GM12878 (cell line): ENCODE results near the gene LARGE1. TPM values are rescaled to one million over a fixed set of nuclear protein-coding genes. Genes with fewer than 3 reads are reported as not detected.

Experiments used
- BCLAF1 ChIP-seq: fragments of 450-650 bp; IDR thresholded peaks from 2 replicates; pipeline ENCODE4 v1.6.1; 2017; ENCODE audit warnings: antibody characterized with exemption, mild to moderate bottlenecking, moderate library complexity
- BMI1 ChIP-seq: fragments of 450-650 bp; IDR thresholded peaks from 2 replicates; pipeline ENCODE4 v1.6.1; 2016; ENCODE audit warnings: mild to moderate bottlenecking, moderate library complexity, borderline replicate concordance
- ELK1 ChIP-seq: IDR thresholded peaks from 2 replicates; pipeline ENCODE4 v1.6.1; 2012; ENCODE audit warnings: low read depth, low read length, improper control_type of control experiment
- EZH2 ChIP-seq: IDR thresholded peaks from 2 replicates; pipeline ENCODE4 v1.6.1; 2012; ENCODE audit warnings: low read depth, mild to moderate bottlenecking, control low read depth, inconsistent platforms, low read length, borderline replicate concordance; ENCODE audit not compliant: control insufficient read depth
- GABPA ChIP-seq: IDR thresholded peaks from 2 replicates; pipeline ENCODE4 v1.6.1; 2014; ENCODE audit warnings: antibody characterized with exemption, low read depth, mild to moderate bottlenecking, inconsistent platforms
- HDAC6 ChIP-seq: fragments of 200-600 bp; sonication (generic); IDR thresholded peaks from one replicate; pipeline ENCODE4 v1.8.0; 2017; ENCODE audit warnings: antibody characterized with exemption; ENCODE audit not compliant: unreplicated experiment
- IRF5 ChIP-seq: fragments of 450-650 bp; IDR thresholded peaks from 2 replicates; pipeline ENCODE4 v1.6.1; 2017; ENCODE audit warnings: borderline replicate concordance
- PML ChIP-seq: IDR thresholded peaks from 2 replicates; pipeline ENCODE4 v1.6.1; 2012; ENCODE audit warnings: low read length, inconsistent platforms
- SREBF1 ChIP-seq: IDR thresholded peaks from 2 replicates; pipeline ENCODE4 v1.6.1; 2012; ENCODE audit warnings: mild to moderate bottlenecking, low read length
- STAT1 ChIP-seq: fragments of 450-650 bp; conservative IDR thresholded peaks from 2 replicates; pipeline ENCODE4 v1.6.1; 2014; ENCODE audit warnings: antibody characterized with exemption, mild to moderate bottlenecking
- SUZ12 ChIP-seq: fragments of 200-600 bp; sonication (generic); IDR thresholded peaks from one replicate; pipeline ENCODE4 v1.6.1; 2018; ENCODE audit warnings: antibody characterized with exemption, mild to moderate bottlenecking; ENCODE audit not compliant: unreplicated experiment
- TBL1XR1 ChIP-seq: IDR thresholded peaks from 2 replicates; pipeline ENCODE4 v1.6.1; 2012; ENCODE audit warnings: low read depth, low read length, improper control_type of control experiment
- polyA plus RNA-seq, 11 experiments: library from polyadenylated mRNA; depleted of rRNA in 4 of 11; unstranded in 6 of 11; stranded (reverse) in 5 of 11; fragments of >200 nt; fragmentation: Nextera tagmentation in 4 of 11; fragmentation: Illumina TruSeq in 1 of 11; extraction: Ambion mirVana in 4 of 11; extraction: Trizol in 1 of 11; gene quantifications; 1 replicate in 1 of 11; 2 replicates in 10 of 11; pipeline versions ENCODE4 v1.2.1 to v1.2.3, GENCODE V29; 2011 to 2016; ENCODE audit warnings: inconsistent platforms in 2 of 11, missing spikeins in 2 of 11, low read depth in 1 of 11
- total RNA-seq, 4 experiments: library from RNA; depleted of rRNA in 3 of 4; stranded (reverse); fragments of >200 nt in 3 of 4; fragmentation: Illumina TruSeq in 1 of 4; extraction: Trizol in 1 of 4; gene quantifications; 2 replicates each; pipeline versions ENCODE4 v1.2.1 to v1.2.3, GENCODE V29; 2013 to 2021
- TF ChIP-seq, protein P1 (sequence below): fragments of 450-650 bp; formaldehyde crosslinking; IDR thresholded peaks from 2 replicates; pipeline ENCODE4 v1.4.0; 2020; ENCODE audit warnings: mild to moderate bottlenecking, moderate library complexity
- TF ChIP-seq, protein P2 (sequence below): IDR thresholded peaks from 2 replicates; pipeline ENCODE4 v1.6.1; 2012; ENCODE audit warnings: improper control_type of control experiment, low read depth, low read length; ENCODE audit not compliant: insufficient replicate concordance

Gene LARGE1
- total and polyA plus RNA-seq, 10 of the 15 experiments (the other 5 are each of a cell fraction or from before 2014, with no cell fraction given): 3.2 to 41.4 (median 17.3) TPM

DNA sequence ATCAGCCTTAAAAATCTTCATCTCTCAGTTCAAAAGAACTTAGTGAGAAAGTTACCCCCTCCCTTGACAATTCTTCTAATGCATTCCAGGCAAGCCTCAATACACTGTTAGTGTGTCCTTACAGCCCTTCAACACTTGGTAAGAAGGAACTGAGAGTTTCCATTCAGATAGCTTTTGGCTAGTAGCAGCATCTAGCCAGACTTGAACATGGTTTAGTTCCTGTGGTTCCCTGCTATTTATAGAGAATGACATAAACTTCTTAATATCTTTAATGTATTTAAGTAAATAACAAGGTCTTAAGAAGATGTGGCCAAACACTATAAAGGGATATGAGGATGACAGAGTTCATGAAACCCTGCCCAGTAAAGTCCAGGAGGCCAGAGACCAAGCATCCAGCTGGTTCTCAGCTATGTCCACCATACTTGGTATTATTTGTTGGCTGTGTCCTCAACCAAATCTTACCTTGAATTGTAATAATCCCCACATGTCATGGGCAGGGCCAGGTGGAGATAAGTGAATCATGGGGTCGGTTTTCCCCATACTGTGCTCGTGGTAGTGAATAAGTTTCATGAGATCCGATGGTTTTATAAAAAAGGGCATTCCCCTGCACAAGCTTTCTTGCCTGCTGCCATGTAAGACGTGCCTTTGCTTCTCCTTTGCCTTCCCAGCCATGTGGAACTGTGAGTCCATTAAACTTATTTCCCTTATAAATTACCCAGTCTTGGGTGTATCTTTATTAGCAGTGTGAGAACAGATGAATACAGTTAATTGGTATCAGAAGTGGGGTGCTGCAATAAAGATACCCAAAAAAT, 132.4 kb downstream of the LARGE1 start (continued):
- no peak for TF ChIP-seq STAT1
- peak; percentile 23; the same call in 1 of the 2 replicates for TF ChIP-seq PML
- TF ChIP-seq HDAC6: no peak
- TF ChIP-seq GABPA: no peak
- TF ChIP-seq IRF5: no peak
- TF ChIP-seq TBL1XR1: no peak
- no peak for TF ChIP-seq BMI1
- TF ChIP-seq ELK1: no peak
- no peak for TF ChIP-seq BCLAF1
- TF ChIP-seq EZH2: no peak
- TF ChIP-seq, protein P1, sequence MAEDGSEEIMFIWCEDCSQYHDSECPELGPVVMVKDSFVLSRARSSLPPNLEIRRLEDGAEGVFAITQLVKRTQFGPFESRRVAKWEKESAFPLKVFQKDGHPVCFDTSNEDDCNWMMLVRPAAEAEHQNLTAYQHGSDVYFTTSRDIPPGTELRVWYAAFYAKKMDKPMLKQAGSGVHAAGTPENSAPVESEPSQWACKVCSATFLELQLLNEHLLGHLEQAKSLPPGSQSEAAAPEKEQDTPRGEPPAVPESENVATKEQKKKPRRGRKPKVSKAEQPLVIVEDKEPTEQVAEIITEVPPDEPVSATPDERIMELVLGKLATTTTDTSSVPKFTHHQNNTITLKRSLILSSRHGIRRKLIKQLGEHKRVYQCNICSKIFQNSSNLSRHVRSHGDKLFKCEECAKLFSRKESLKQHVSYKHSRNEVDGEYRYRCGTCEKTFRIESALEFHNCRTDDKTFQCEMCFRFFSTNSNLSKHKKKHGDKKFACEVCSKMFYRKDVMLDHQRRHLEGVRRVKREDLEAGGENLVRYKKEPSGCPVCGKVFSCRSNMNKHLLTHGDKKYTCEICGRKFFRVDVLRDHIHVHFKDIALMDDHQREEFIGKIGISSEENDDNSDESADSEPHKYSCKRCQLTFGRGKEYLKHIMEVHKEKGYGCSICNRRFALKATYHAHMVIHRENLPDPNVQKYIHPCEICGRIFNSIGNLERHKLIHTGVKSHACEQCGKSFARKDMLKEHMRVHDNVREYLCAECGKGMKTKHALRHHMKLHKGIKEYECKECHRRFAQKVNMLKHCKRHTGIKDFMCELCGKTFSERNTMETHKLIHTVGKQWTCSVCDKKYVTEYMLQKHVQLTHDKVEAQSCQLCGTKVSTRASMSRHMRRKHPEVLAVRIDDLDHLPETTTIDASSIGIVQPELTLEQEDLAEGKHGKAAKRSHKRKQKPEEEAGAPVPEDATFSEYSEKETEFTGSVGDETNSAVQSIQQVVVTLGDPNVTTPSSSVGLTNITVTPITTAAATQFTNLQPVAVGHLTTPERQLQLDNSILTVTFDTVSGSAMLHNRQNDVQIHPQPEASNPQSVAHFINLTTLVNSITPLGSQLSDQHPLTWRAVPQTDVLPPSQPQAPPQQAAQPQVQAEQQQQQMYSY (CRISPR knock-in tag): no peak
- TF ChIP-seq SUZ12: no peak
- TF ChIP-seq, protein P2, sequence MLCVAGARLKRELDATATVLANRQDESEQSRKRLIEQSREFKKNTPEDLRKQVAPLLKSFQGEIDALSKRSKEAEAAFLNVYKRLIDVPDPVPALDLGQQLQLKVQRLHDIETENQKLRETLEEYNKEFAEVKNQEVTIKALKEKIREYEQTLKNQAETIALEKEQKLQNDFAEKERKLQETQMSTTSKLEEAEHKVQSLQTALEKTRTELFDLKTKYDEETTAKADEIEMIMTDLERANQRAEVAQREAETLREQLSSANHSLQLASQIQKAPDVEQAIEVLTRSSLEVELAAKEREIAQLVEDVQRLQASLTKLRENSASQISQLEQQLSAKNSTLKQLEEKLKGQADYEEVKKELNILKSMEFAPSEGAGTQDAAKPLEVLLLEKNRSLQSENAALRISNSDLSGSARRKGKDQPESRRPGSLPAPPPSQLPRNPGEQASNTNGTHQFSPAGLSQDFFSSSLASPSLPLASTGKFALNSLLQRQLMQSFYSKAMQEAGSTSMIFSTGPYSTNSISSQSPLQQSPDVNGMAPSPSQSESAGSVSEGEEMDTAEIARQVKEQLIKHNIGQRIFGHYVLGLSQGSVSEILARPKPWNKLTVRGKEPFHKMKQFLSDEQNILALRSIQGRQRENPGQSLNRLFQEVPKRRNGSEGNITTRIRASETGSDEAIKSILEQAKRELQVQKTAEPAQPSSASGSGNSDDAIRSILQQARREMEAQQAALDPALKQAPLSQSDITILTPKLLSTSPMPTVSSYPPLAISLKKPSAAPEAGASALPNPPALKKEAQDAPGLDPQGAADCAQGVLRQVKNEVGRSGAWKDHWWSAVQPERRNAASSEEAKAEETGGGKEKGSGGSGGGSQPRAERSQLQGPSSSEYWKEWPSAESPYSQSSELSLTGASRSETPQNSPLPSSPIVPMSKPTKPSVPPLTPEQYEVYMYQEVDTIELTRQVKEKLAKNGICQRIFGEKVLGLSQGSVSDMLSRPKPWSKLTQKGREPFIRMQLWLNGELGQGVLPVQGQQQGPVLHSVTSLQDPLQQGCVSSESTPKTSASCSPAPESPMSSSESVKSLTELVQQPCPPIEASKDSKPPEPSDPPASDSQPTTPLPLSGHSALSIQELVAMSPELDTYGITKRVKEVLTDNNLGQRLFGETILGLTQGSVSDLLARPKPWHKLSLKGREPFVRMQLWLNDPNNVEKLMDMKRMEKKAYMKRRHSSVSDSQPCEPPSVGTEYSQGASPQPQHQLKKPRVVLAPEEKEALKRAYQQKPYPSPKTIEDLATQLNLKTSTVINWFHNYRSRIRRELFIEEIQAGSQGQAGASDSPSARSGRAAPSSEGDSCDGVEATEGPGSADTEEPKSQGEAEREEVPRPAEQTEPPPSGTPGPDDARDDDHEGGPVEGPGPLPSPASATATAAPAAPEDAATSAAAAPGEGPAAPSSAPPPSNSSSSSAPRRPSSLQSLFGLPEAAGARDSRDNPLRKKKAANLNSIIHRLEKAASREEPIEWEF: no peak
- TF ChIP-seq SREBF1: no peak
